Neuronal stem cell (in vitro differentiated cells): ENCODE data around the gene PARD6A.

ENCODE experiments used
- DNase-seq: peaks from one replicate; pipeline ENCODE4 v3.0.0-alpha.2; 2013; ENCODE audit warnings: low spot score
- H2AFZ ChIP-seq: one replicate; pipeline ENCODE4 v1.6.1; 2013; ENCODE audit warnings: mild to moderate bottlenecking, low read length, inconsistent platforms
- H2AK5ac ChIP-seq: 2 replicates; pipeline ENCODE4 v1.6.1; 2013; ENCODE audit warnings: low read depth, mild to moderate bottlenecking, inconsistent platforms, low read length, moderate library complexity, mixed read lengths
- H2BK120ac ChIP-seq: 2 replicates; pipeline ENCODE4 v1.6.1; 2013; ENCODE audit warnings: low read depth, mild to moderate bottlenecking, inconsistent platforms, low read length, moderate library complexity, mixed read lengths
- H2BK12ac ChIP-seq: one replicate; pipeline ENCODE4 v1.6.1; 2013; ENCODE audit warnings: low read length, inconsistent platforms
- H2BK15ac ChIP-seq: 2 replicates; pipeline ENCODE4 v1.6.1; 2013; ENCODE audit warnings: mild to moderate bottlenecking, low read length, inconsistent platforms, mixed read lengths
- H2BK5ac ChIP-seq: one replicate; pipeline ENCODE4 v1.6.1; 2013; ENCODE audit warnings: inconsistent platforms, mild to moderate bottlenecking, low read length, moderate library complexity
- H3K14ac ChIP-seq: one replicate; pipeline ENCODE4 v1.6.1; 2013; ENCODE audit warnings: low read length, inconsistent platforms
- H3K18ac ChIP-seq: 2 replicates; pipeline ENCODE4 v1.6.1; 2013; ENCODE audit warnings: low read length, inconsistent platforms
- H3K23ac ChIP-seq: 2 replicates; pipeline ENCODE4 v1.6.1; 2013; ENCODE audit warnings: low read depth, mild to moderate bottlenecking, mixed read lengths, low read length, inconsistent platforms; ENCODE audit not compliant: poor library complexity
- H3K27ac ChIP-seq: replicated peaks from 3 replicates; pipeline ENCODE4 v1.5.1; 2013; ENCODE audit warnings: low read length, inconsistent platforms
- H3K27me3 ChIP-seq, 3 experiments: 2 replicates each; pipeline ENCODE4 v1.6.1; 2013; ENCODE audit warnings: low read length in 3 of 3, mild to moderate bottlenecking in 2 of 3, inconsistent platforms in 1 of 3, low read depth in 1 of 3, mixed read lengths in 1 of 3, moderate library complexity in 1 of 3; ENCODE audit not compliant: control insufficient read depth in 3 of 3, insufficient read depth in 3 of 3
- H3K36me3 ChIP-seq, 2 donors: replicated peaks in 1 of 2; 2 replicates each; pipeline ENCODE4 v1.6.1; 2013; ENCODE audit warnings: low read length in 2 of 2; ENCODE audit not compliant: control insufficient read depth in 2 of 2, insufficient read depth in 2 of 2
- H3K4ac ChIP-seq: 2 replicates; pipeline ENCODE4 v1.6.1; 2013; ENCODE audit warnings: inconsistent platforms, mild to moderate bottlenecking, low read length, moderate library complexity
- H3K4me1 ChIP-seq, 2 donors: 1 replicate in 1 of 2; 2 replicates in 1 of 2; pipeline ENCODE4 v1.6.1; 2013; ENCODE audit warnings: low read length in 2 of 2, low read depth in 1 of 2; ENCODE audit not compliant: control insufficient read depth in 2 of 2, insufficient read depth in 1 of 2
- H3K4me2 ChIP-seq: one replicate; pipeline ENCODE4 v1.6.1; 2013; ENCODE audit warnings: mild to moderate bottlenecking, low read length, inconsistent platforms; ENCODE audit not compliant: insufficient read depth, poor library complexity, severe bottlenecking
- H3K4me3 ChIP-seq, 2 donors: 2 replicates each; pipeline ENCODE4 v1.5.1; 2013; ENCODE audit warnings: low read length in 2 of 2, mild to moderate bottlenecking in 2 of 2, inconsistent platforms in 1 of 2, moderate library complexity in 1 of 2
- H3K79me1 ChIP-seq: one replicate; pipeline ENCODE4 v1.6.1; 2013; ENCODE audit warnings: low read depth, mild to moderate bottlenecking, inconsistent platforms, low read length, moderate library complexity
- H3K9ac ChIP-seq: one replicate; pipeline ENCODE4 v1.6.1; 2013; ENCODE audit warnings: mild to moderate bottlenecking, low read depth, low read length, inconsistent platforms; ENCODE audit not compliant: poor library complexity
- H3K9me3 ChIP-seq, 2 donors: replicated peaks in 1 of 2; 2 replicates each; pipeline versions ENCODE3 to v1.6.1; 2013; ENCODE audit warnings: low read length in 2 of 2, mild to moderate bottlenecking in 2 of 2, inconsistent platforms in 1 of 2, low read depth in 1 of 2, mixed read lengths in 1 of 2, moderate library complexity in 1 of 2; ENCODE audit not compliant: control insufficient read depth in 2 of 2, insufficient read depth in 1 of 2
- H4K8ac ChIP-seq: one replicate; pipeline ENCODE4 v1.6.1; 2013; ENCODE audit warnings: low read depth, mild to moderate bottlenecking, inconsistent platforms, low read length, moderate library complexity
- H4K91ac ChIP-seq: one replicate; pipeline ENCODE4 v1.6.1; 2013; ENCODE audit warnings: low read length, low read depth, mild to moderate bottlenecking, inconsistent platforms; ENCODE audit not compliant: poor library complexity
- WGBS, 2 donors: extraction: QIAGEN DNeasy Blood & Tissue Kit; methylation state at CpG; one replicate each; pipeline ENCODE4 v1.1.7; 2013; ENCODE audit warnings: missing lambda C conversion rate in 2 of 2, mixed read lengths in 1 of 2; ENCODE audit not compliant: insufficient read length in 2 of 2, insufficient replicate concordance in 1 of 2; ENCODE audit errors: extremely low coverage in 2 of 2; 5-methylcytosine and 5-hydroxymethylcytosine counted together

The PARD6A gene

DNA sequence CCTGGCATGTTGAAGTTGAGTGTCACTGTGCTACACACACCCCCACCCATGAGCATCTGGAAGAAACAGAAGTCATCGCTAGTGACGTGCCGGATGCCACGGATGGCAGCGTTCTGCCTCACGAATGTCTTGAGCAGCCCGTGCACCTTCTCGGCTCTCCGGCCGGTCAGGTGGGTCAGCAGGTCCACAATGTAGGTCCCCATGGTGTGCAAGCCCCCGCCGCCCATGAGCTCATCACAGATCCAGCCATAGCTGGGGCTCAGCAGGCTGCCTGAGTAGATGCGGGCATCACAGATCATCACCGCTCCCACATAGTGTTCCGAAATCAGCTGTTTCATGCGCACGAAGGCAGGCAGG lies 14.8 kb downstream of the PARD6A start:
- Histone ChIP-seq H3K4ac (no peak overlapping the region), H3K27me3 (no peaks in the 10 kb centered on the region), H4K91ac (no peak overlapping the region), H4K8ac (no peak overlapping the region), H3K14ac (no peak overlapping the region), H2BK120ac (no peak overlapping the region), H3K27ac (no peak overlapping the region), H2BK15ac (no peak overlapping the region), H3K4me3 (peak overlapping the region in 1 of 2 donors; percentile 70), H3K4me1 (no peaks in the 10 kb centered on the region), H2AK5ac (peak overlapping the region; percentile 3), H2AFZ (no peak overlapping the region), H3K18ac (no peak overlapping the region), H2BK12ac (no peak overlapping the region), H3K23ac (peak overlapping the region; percentile 6), H3K79me1 (no peaks in the 10 kb centered on the region), H3K4me2 (no peak overlapping the region), H2BK5ac (no peak overlapping the region), H3K9ac (no peak overlapping the region), H3K36me3 (peaks cover 18 to 27% of the 10 kb centered on the region in 2 donors), H3K9me3 (no peaks in the 10 kb centered on the region)
- DNase-seq, result no peak
- WGBS, 2 donors, result no CpG with 5 or more reads among the region's 17 CpGs

DNA sequence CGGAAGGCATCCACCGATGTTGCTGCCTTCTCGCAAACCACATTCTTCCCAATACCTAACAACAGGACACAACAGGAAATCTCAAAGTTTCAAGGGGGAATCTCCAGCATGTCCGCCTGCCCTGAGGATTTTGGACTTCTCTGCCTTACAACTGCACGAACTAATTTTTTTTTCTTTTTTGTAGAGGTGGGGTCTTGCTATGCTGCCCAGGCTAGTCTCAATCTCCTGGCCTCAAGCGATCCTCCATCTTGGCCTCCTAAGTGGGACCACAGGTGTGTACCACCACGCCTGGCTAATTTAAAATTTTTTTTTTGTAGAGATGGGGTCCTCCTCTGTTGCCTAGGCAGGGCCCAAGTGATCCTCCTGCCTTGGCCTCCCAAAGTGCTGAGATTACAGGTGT lies 15.2 kb downstream of the PARD6A start:
- Histone ChIP-seq H3K9ac (no peak overlapping the region), H2BK5ac (no peak overlapping the region), H3K27ac (no peak overlapping the region), H3K4ac (no peak overlapping the region), H2BK120ac (no peak overlapping the region), H3K36me3 (peaks cover 21 to 31% of the 10 kb centered on the region in 2 donors), H2AK5ac (no peak overlapping the region), H3K9me3 (no peaks in the 10 kb centered on the region), H3K18ac (no peak overlapping the region), H3K4me3 (peak overlapping the region in 1 of 2 donors; percentile 70), H2BK15ac (no peak overlapping the region), H3K23ac (peak overlapping the region; percentile 6), H3K79me1 (no peaks in the 10 kb centered on the region), H3K27me3 (no peaks in the 10 kb centered on the region), H4K91ac (no peak overlapping the region), H3K14ac (no peak overlapping the region), H4K8ac (no peak overlapping the region), H3K4me1 (no peaks in the 10 kb centered on the region), H2BK12ac (no peak overlapping the region), H3K4me2 (no peak overlapping the region), H2AFZ (no peak overlapping the region)
- WGBS, 2 donors, result no CpG with 5 or more reads among the region's 7 CpGs
- DNase-seq, result no peak

DNA sequence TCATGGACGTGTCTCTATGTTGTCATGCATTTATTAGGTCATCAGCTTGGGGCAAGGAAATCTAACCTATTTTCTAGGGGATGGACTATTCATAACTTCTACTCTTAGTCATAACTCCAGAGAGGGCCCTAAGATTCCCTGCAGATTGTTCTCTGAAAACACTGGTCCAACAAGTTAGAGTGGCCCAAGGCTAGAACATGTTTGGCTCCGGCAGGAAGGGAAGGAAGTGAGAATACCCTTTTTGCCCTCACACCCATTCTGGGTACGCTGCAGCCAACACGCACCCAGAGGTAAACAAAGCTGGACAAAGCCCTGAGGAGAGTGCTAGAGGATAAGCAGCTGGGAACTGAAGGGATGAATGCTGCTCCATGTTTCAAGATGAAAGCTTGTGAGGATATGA lies 15.8 kb downstream of the PARD6A start:
- no peak for DNase-seq
- Histone ChIP-seq H2BK5ac (no peak overlapping the region), H4K8ac (no peak overlapping the region), H4K91ac (no peak overlapping the region), H3K27ac (no peak overlapping the region), H3K23ac (no peak overlapping the region), H3K4me2 (no peak overlapping the region), H3K9me3 (no peaks in the 10 kb centered on the region), H3K4me1 (no peaks in the 10 kb centered on the region), H2AK5ac (no peak overlapping the region), H2BK12ac (no peak overlapping the region), H3K4me3 (no peak overlapping the region), H3K79me1 (no peaks in the 10 kb centered on the region), H3K4ac (no peak overlapping the region), H3K36me3 (peaks cover 23 to 33% of the 10 kb centered on the region in 2 donors), H2BK120ac (no peak overlapping the region), H2AFZ (no peak overlapping the region), H3K14ac (no peak overlapping the region), H2BK15ac (no peak overlapping the region), H3K27me3 (no peaks in the 10 kb centered on the region), H3K9ac (no peak overlapping the region), H3K18ac (no peak overlapping the region)
- WGBS, 2 donors, result no CpG with 5 or more reads among the region's 4 CpGs

DNA sequence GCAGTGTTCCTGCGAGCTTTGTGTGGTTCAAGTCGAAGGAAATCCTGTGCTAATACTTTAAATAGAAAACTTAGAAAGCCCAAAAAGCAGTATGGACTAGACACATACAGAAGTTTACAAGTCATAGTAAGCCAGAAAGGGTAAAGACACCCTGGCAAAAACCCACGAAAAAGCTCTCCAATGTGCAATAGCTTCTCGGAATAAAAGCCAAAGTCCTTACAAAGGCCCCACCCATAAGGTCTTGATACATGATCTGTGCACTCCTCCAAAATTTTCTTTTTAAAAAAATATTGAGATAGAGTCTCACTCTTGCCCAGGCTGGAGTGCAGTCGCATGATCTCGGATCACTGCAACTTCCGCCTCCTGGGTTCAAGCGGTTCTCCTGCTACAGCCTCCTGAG lies 16.2 kb downstream of the PARD6A start:
- Histone ChIP-seq H3K27ac (no peak overlapping the region), H3K4ac (no peak overlapping the region), H2BK5ac (no peak overlapping the region), H3K14ac (no peak overlapping the region), H2AK5ac (no peak overlapping the region), H3K9me3 (no peaks in the 10 kb centered on the region), H3K4me2 (no peak overlapping the region), H3K79me1 (no peaks in the 10 kb centered on the region), H4K8ac (no peak overlapping the region), H3K9ac (no peak overlapping the region), H3K18ac (no peak overlapping the region), H3K27me3 (no peaks in the 10 kb centered on the region), H2BK120ac (no peak overlapping the region), H3K23ac (no peak overlapping the region), H2BK15ac (no peak overlapping the region), H3K4me3 (no peak overlapping the region), H4K91ac (no peak overlapping the region), H3K4me1 (no peaks in the 10 kb centered on the region), H2AFZ (no peak overlapping the region), H2BK12ac (no peak overlapping the region), H3K36me3 (peaks cover 25 to 36% of the 10 kb centered on the region in 2 donors)
- WGBS, 2 donors, result no CpG with 5 or more reads among the region's 8 CpGs
- DNase-seq, result no peak
